ENCODE data around the gene ENTHD1.
"Not testable (repeated sequence)": the region's sequence is repeated elsewhere in the genome, so short reads cannot be mapped to it uniquely, and the experiment has no call there.

GRCh38 chr22:39889924-39890323 lies 3.6 kb downstream of the ENTHD1 start:
- TF ChIP-seq CTCF, EP300 (IDR thresholded peaks at IDR 0.05): not testable (repeated sequence)

Data from esophagus muscularis mucosa (tissue), 3 donors.